GM12892 (cell line): Measurements from ENCODE around the gene HIF3A.
"Not testable (repeated sequence)": the region's sequence is repeated elsewhere in the genome, so short reads cannot be mapped to it uniquely, and the experiment has no call there.

Source experiments
- DNase-seq: peaks from one replicate; pipeline ENCODE4 v3.0.0; 2011; ENCODE audit not compliant: insufficient read length
- FAIRE-seq: peaks from 2 replicates; lab custom pipeline; 2011; peaks lifted over from hg19 to GRCh38; lab: Jason Lieb, UNC
- POLR2A ChIP-seq: IDR thresholded peaks from 2 replicates; pipeline ENCODE4 v1.6.1; 2011; ENCODE audit warnings: low read depth, low read length, control low read depth
- POLR2AphosphoS5 ChIP-seq: IDR thresholded peaks from 2 replicates; pipeline ENCODE4 v1.6.1; 2011; ENCODE audit warnings: low read depth, low read length, control low read depth
- TAF1 ChIP-seq: IDR thresholded peaks from 2 replicates; pipeline ENCODE4 v1.6.1; 2011; ENCODE audit warnings: low read depth, mild to moderate bottlenecking, control low read depth, low read length, borderline replicate concordance

The HIF3A gene

GRCh38 chr19:46298479-46299003 is 1.7 kb downstream of the HIF3A start:
- TF ChIP-seq TAF1: no peak
- no peak for DNase-seq
- FAIRE-seq: no peak

GRCh38 chr19:46299004-46299509 is 2.2 kb downstream of the HIF3A start:
- TF ChIP-seq POLR2A (no peak), TAF1 (no peak), POLR2AphosphoS5 (no peak)
- FAIRE-seq (no peak), DNase-seq (no peak)

- DNase-seq (no peak), FAIRE-seq (no peak)
- no peak for TF ChIP-seq POLR2A
Observed at GRCh38 chr19:46299695-46300094, 2.9 kb downstream of the HIF3A start.

DNA sequence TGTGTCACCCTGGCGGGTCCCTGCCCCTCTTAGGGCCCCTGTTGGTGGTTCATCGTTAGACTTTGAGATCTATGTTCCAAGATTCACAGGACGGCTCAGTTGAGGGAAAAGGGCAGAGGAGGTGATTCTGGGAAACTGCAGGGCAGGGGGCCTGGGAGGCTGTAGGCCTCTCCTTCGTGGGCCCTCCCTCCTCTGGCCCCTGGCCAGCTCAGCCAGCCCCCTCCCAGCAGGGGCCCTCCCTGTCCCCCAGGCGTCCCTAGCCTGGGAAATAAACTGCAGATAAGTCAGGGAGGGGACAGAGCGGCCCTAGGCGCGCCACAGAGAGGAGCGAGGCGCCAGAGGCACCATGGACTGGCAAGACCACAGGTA is 6.5 kb downstream of the HIF3A start:
- no peak for DNase-seq
- no peak for TF ChIP-seq POLR2A
- TF ChIP-seq POLR2AphosphoS5: no peak
- TF ChIP-seq TAF1: no peak
- no peak for FAIRE-seq

GRCh38 chr19:46303691-46304397 is 7.0 kb downstream of the HIF3A start:
- FAIRE-seq (no peak), DNase-seq (no peak)
- TF ChIP-seq POLR2A (no peak), POLR2AphosphoS5 (no peak), TAF1 (no peak)

DNA sequence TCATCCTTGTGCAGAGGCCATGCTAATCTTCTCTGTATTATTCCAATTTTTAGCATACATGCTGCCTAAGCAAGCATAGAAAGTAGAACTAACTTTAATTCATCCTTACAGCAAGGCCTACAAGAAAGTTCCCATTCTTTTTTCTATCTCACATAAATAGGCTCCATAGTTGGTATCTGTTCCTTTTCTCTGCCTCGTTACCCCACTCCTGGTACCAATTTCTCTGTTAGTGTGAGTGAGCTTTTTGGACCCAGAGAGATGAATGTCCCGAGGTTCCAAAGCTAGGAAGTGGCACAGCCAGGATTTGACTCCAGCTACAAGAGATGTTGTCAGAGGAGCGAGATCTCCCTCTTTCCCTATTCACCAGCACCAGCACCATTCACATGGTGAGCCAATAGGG is 9.7 kb downstream of the HIF3A start:
- TF ChIP-seq POLR2AphosphoS5: no peak
- TF ChIP-seq POLR2A: no peak
- TF ChIP-seq TAF1: no peak
- DNase-seq (no peak), FAIRE-seq (no peak)

DNA sequence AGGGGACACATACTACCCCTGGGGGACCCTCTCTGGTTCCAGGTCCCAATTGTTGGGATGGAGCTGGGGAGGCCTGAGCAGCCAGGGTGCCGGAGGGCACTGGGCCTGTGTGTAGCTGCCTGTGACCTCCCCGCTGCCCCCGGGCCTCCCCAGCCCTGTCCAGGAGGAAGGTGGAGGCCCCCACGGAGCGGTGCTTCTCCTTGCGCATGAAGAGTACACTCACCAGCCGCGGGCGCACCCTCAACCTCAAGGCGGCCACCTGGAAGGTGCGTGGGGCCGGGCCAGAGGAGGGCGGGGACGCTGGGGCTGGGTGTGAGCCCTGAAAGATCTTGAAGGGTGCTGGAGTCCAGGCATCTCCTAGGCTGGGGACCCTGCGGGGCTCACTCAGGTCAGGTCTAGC is 11.7 kb downstream of the HIF3A start:
- DNase-seq (no peak), FAIRE-seq (no peak)
- TF ChIP-seq POLR2A (no peak), TAF1 (no peak), POLR2AphosphoS5 (no peak)

GRCh38 chr19:46309056-46309455 is 12.2 kb downstream of the HIF3A start:
- TF ChIP-seq POLR2AphosphoS5: no peak
- no peak for TF ChIP-seq TAF1
- TF ChIP-seq POLR2A: no peak
- FAIRE-seq (no peak), DNase-seq (no peak)

DNA sequence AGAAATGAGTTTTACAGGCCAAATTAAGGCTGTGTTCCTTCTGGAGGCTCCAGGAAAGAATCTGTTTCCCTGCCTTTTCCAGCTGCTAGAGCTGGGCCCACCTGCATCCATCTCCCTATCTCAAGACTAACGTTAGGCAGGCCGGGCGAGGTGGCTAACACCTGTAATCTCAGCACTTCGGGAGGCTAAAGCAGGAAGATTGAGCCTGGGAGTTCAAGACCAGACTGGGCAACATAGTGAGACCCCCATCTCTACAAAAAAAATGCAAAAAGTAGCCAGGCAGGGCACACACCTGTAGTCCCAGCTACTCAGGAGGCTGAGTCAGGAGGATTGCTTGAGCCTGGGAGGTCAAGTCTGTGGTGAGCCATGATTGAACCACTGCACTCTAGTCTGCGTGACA is 14.6 kb downstream of the HIF3A start:
- no peak for FAIRE-seq
- DNase-seq: no peak
- TF ChIP-seq POLR2A (no peak), POLR2AphosphoS5 (no peak), TAF1 (no peak)

DNA sequence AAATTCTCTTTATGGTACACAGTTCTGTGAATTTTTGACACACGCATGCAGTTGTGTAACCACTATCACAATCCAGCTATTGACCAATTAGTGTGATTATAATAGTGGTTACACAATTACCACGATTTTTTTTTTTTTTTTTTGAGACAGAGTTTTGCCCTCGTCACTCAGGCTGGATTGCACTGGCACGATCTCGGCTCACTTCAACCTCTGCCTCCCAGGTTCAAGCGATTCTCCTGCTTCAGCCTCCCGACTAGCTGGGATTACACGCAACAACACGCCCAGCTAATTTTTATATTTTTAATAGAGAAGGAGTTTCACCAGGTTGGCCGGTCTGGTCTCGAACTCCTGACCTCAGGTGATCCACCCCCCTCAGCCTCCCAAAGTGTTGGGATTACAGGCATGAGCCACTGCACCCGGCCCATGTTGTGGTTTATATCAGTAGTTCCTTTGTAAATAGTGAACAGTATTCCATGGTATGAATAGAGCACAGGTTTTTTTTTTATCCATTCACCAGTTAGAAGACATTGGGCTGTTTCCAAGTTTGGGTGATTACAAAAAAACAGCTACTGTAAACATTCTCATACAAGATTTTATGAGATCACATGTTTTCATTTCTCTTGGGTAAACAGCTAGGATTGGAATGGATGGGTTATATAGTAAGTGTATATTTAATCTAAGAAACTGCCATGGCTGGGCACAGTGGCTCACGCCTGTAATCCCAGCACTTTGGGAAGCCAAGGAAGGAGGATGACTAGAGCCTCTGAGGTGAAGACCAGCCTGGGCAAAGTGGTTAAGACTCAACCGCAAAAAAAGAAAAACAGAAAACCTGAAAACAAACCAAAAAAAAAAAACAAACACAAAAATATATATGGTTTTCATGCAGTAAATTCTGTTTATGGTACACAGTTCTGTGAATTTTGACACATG is 17.0 kb downstream of the HIF3A start:
- not testable (repeated sequence) for DNase-seq, FAIRE-seq

DNA sequence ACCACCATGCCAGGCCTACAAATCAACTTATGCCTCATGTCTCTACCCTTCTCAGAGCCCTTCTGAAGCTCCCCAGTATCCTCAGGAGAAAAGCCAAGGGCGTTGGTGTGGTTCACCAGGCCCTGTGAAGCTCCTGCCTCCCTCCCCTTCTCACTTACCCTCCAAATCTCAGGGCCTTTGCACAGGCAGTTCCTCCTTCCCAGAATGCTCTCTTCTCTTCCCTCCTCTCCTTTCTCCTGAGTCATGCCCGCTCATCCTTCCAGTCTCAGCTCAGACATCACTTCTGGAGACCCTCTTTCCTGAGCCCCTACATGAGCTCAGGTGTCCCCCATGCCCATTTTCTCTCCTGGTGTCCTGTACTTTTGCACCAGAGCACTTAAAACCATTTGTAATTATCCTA is 20.5 kb downstream of the HIF3A start:
- TF ChIP-seq POLR2AphosphoS5 (no peak), TAF1 (no peak), POLR2A (no peak)
- DNase-seq (no peak), FAIRE-seq (no peak)

GRCh38 chr19:46319613-46320012 is 22.8 kb downstream of the HIF3A start:
- no peak for TF ChIP-seq POLR2A
- FAIRE-seq (no peak), DNase-seq (no peak)
